ENCODE data around the gene BAZ2A.

Gene BAZ2A

GRCh38 chr12:56630180-56630632 lies at the start of gene BAZ2A:
Gene BAZ2A (minus strand): TSS chr12:56630326. CDS start chr12:56617530, 12,796 bp downstream.
- peak within 1 kb of the TSS; percentile 94 for H3K27ac ChIP-seq
- TF ChIP-seq ZFX (IDR thresholded peaks at IDR 0.05) (no peak), CTCF (conservative IDR thresholded peaks at IDR 0.05) (no peak)

GRCh38 chr12:56678852-56679251 lies 48.7 kb upstream of the BAZ2A start:
- TF ChIP-seq CTCF (conservative IDR thresholded peaks at IDR 0.05) (no peak), ZFX (IDR thresholded peaks at IDR 0.05) (no peak)
- H3K27ac ChIP-seq: no peak overlapping the region

DNA sequence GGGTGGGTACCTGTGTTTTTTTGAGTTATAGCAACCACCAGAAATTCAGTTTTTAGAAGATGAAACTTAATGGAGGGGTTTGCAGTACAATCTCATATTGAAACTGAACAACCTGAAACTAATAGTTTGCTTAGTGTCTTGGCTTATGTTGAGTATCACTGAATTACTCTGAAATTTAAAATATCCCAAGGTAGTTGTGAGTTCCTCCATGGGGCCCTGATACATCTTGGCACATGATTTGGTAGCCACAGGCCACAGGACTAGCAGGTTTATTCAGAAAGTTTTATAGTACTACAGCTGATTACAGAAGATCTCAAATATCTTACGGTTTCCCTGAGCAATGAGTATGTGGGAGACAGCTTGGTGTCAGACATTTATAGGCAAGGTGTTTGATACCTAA lies 47.6 kb upstream of the BAZ2A start:
- H3K27ac ChIP-seq: no peak overlapping the region
- TF ChIP-seq CTCF (conservative IDR thresholded peaks at IDR 0.05): no peak
- TF ChIP-seq ZFX (IDR thresholded peaks at IDR 0.05): no peak

DNA sequence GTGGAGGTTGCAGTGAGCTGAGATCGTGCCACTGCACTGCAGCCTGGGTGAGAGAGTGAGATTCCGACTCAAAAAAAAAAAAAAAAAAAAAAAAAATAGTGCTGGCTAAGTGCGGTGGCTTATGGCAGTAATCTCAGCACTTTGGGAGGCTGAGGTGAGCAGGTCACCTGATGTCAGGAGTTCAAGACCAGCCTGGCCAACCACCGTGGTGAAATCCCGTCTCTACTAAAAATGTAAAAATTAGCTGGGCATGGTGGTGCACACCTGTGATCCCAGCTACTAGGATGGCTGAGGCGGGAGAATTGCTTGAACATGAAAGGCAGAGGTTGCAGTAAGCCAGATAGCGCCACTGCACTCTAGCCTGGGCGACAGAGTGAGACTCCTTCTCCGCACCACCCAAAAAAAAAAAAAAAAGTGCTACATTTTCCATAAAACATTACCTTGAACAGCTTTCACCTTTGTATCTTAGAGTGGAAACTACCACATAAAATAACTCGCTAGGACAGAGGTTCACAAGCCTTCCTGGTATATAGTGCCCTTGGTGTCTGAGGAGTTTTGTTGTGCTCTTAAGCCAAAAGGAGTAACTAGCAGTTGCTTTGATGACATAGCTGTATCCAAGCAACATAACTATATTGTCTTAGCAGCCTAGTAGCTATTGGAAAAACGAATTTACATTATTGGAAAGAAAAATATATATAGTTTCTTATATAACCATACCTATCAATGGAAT lies 46.9 kb upstream of the BAZ2A start:
- H3K27ac ChIP-seq: no peak overlapping the region

DNA sequence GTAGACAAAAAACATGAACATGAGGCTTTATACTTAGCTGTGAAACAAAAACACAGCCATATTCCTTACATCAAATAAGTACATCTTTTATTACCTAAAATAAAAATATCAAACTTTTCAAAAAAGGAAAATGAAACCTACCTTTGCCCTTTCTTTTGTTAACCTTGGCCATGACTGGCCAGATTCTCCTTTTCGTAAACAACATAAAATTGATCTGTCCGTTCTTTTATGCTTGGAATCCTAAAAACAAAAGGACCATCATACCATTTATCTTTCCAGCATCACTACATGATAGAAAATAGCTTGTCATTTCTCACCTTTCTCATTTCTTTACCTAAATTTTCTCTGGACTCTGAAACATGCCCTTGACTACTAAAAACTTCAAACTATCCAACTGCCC lies 41.5 kb upstream of the BAZ2A start:
- TF ChIP-seq ZFX (IDR thresholded peaks at IDR 0.05) (no peak), CTCF (conservative IDR thresholded peaks at IDR 0.05) (no peak)
- H3K27ac ChIP-seq: no peak overlapping the region

More for the DNA sequence above, 46.9 kb upstream of the BAZ2A start:
- no peak for TF ChIP-seq CTCF (conservative IDR thresholded peaks at IDR 0.05)
- no peak for TF ChIP-seq ZFX (IDR thresholded peaks at IDR 0.05)

DNA sequence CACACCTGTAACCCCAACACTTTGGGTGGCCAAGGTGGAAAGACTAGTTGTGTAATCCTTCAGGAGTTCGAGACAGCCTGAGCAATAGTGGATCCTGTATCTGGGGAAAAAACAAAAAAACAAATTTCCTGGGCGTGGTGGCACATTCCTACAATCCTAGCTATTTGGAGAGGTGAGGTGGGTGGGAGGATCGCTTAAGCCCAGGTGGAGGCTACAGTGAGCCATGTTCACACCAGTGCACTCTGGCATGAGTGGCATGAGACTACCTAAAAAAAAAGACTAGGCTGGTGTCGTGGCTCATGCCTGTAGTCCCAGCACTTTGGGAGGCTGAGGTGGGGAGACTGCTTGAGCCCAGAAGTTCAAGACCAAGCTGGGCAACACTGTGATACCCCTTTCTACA lies 40.7 kb upstream of the BAZ2A start:
- TF ChIP-seq CTCF (conservative IDR thresholded peaks at IDR 0.05) (no peak), ZFX (IDR thresholded peaks at IDR 0.05) (no peak)
- H3K27ac ChIP-seq: no peak overlapping the region

- TF ChIP-seq CTCF (conservative IDR thresholded peaks at IDR 0.05): no peak
- TF ChIP-seq ZFX (IDR thresholded peaks at IDR 0.05): no peak
- H3K27ac ChIP-seq: no peak overlapping the region
These were observed 38.0 kb upstream of the BAZ2A start for GRCh38 chr12:56668197-56668457.

All from C4-2B (cell line).